Measurements from ENCODE around the gene ELOVL7.

DNA sequence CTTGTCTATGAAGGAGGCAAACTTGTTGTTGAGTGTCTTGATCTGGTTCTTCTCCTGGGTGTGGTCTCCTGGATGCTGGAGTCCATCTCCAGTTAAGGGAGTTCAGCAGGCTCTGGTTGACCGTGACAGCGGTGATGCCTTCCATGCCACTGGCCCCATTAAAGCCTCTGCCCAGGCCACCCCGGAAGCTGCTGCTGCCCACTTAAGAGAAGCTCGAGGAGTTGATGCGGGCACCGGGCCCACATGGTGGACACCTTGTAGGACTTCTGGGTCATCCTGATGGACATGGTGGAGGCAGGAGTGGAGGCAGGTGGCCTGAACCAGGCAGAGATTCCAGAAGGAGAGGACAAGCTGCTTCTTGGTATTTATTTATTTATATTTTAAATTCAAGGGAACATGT, 99.4 kb downstream of the ELOVL7 start:
- TF ChIP-seq POLR2AphosphoS5 (IDR thresholded peaks at IDR 0.05; ENCODE audit: insufficient read depth, low read depth, low read length): no peak
- TF ChIP-seq, protein P1, sequence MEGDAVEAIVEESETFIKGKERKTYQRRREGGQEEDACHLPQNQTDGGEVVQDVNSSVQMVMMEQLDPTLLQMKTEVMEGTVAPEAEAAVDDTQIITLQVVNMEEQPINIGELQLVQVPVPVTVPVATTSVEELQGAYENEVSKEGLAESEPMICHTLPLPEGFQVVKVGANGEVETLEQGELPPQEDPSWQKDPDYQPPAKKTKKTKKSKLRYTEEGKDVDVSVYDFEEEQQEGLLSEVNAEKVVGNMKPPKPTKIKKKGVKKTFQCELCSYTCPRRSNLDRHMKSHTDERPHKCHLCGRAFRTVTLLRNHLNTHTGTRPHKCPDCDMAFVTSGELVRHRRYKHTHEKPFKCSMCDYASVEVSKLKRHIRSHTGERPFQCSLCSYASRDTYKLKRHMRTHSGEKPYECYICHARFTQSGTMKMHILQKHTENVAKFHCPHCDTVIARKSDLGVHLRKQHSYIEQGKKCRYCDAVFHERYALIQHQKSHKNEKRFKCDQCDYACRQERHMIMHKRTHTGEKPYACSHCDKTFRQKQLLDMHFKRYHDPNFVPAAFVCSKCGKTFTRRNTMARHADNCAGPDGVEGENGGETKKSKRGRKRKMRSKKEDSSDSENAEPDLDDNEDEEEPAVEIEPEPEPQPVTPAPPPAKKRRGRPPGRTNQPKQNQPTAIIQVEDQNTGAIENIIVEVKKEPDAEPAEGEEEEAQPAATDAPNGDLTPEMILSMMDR (IDR thresholded peaks at IDR 0.05; ENCODE audit: extremely low read depth in 1 of 2, insufficient read depth in 1 of 2, low read depth in 1 of 2, low read length in 2 of 2): no peak
